Esophagus muscularis mucosa (tissue), 4 donors: ENCODE data around the gene TMEM82.

Experiments used
- CTCF ChIP-seq, 3 experiments: fragments of 200-600 bp in 2 of 3; fragments of 450-650 bp in 1 of 3; sonication (generic) in 2 of 3; IDR thresholded peaks; one replicate each; pipeline ENCODE4 v1.5.1; 2017 to 2019; ENCODE audit warnings: antibody characterized with exemption in 3 of 3, mild to moderate bottlenecking in 2 of 3, moderate library complexity in 1 of 3
- EP300 ChIP-seq: sonication (generic); formaldehyde crosslinking; IDR thresholded peaks from one replicate; pipeline ENCODE4 v1.6.1; 2017; ENCODE audit warnings: antibody characterized with exemption
- POLR2A ChIP-seq: fragments of 450-650 bp; IDR thresholded peaks from one replicate; pipeline ENCODE4 v1.6.1; 2017; ENCODE audit warnings: antibody characterized with exemption, moderate library complexity, mild to moderate bottlenecking, low read depth
- POLR2AphosphoS5 ChIP-seq, 2 donors: sonication (generic); formaldehyde crosslinking; IDR thresholded peaks; one replicate each; pipeline ENCODE4 v1.6.1; 2017; ENCODE audit warnings: antibody characterized with exemption in 2 of 2

DNA sequence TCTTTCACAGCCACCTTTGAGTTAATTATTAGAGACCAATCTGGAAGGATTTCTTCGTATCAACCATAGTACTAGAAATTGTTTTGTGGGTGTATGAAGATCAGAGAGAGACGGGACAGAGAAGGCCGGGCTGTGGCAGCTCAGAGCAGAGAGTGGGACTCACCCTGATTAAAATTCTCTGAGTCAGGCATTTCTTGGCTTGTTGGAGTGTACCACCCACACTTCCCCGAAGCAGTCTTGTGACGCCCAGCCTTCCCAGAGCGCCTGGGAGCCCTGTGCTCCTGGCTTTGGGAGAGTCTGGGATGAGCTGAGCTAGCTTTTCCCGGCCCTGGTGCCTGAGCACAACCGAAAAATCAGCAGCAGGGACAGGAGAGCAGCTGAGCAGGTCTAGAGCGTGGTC lies 38.7 kb upstream of the TMEM82 start:
- TF ChIP-seq POLR2AphosphoS5 (IDR thresholded peaks at IDR 0.05) = peak; percentile 85 to 91
- peak; percentile 41 for TF ChIP-seq POLR2A
- no peak for TF ChIP-seq CTCF (IDR thresholded peaks at IDR 0.05)
- no peak for TF ChIP-seq EP300
